Keratinocyte (primary cell): ENCODE data around the gene CC2D2A.
"Not testable (repeated sequence)": the region's sequence is repeated elsewhere in the genome, so short reads cannot be mapped to it uniquely, and the experiment has no call there.

Experiments used
- CTCF ChIP-seq, 3 experiments: IDR thresholded peaks in 1 of 3; conservative IDR thresholded peaks in 1 of 3; optimal IDR thresholded peaks in 1 of 3; 2 replicates in 2 of 3; 3 replicates in 1 of 3; pipeline versions ENCODE3 to v1.5.1; 2011; ENCODE audit warnings: low read length in 3 of 3, mild to moderate bottlenecking in 3 of 3, moderate library complexity in 2 of 3, control low read depth in 1 of 3, inconsistent platforms in 1 of 3; ENCODE audit not compliant: insufficient read depth in 2 of 3; ENCODE audit errors: extremely low read depth in 1 of 3
- EZH2 ChIP-seq: IDR thresholded peaks from one replicate; pipeline ENCODE4 v1.6.1; 2012; ENCODE audit warnings: inconsistent platforms, mild to moderate bottlenecking, low read length, moderate library complexity

- TF ChIP-seq CTCF (optimal IDR thresholded peaks at IDR 0.05 in 1 of 3, IDR thresholded peaks at IDR 0.05 in 1 of 3, conservative IDR thresholded peaks at IDR 0.05 in 1 of 3; ENCODE audit: extremely low read depth in 1 of 3, insufficient read depth in 2 of 3, low read length in 3 of 3); EZH2: not testable (repeated sequence)
Observed at GRCh38 chr4:15517681-15518080, 48.0 kb downstream of the CC2D2A start.
